Coronary artery (tissue), 2 donors: ENCODE results near the gene KCNQ1.

Experiments
- DNase-seq: peaks from one replicate; pipeline ENCODE4 v3.0.0-alpha.2; 2017; ENCODE audit warnings: low spot score
- H3K27ac ChIP-seq, 2 donors: fragments of 200-600 bp; sonication (generic); one replicate each; pipeline ENCODE4 v1.5.1; 2016 to 2019
- H3K4me3 ChIP-seq: fragments of 200-600 bp; sonication (generic); 2 replicates; pipeline ENCODE4 v1.5.1; 2016; ENCODE audit warnings: mild to moderate bottlenecking, moderate library complexity
- CTCF ChIP-seq: fragments of 200-600 bp; sonication (generic); IDR thresholded peaks from one replicate; pipeline ENCODE4 v1.5.1; 2019; ENCODE audit warnings: antibody characterized with exemption

The KCNQ1 gene

DNA sequence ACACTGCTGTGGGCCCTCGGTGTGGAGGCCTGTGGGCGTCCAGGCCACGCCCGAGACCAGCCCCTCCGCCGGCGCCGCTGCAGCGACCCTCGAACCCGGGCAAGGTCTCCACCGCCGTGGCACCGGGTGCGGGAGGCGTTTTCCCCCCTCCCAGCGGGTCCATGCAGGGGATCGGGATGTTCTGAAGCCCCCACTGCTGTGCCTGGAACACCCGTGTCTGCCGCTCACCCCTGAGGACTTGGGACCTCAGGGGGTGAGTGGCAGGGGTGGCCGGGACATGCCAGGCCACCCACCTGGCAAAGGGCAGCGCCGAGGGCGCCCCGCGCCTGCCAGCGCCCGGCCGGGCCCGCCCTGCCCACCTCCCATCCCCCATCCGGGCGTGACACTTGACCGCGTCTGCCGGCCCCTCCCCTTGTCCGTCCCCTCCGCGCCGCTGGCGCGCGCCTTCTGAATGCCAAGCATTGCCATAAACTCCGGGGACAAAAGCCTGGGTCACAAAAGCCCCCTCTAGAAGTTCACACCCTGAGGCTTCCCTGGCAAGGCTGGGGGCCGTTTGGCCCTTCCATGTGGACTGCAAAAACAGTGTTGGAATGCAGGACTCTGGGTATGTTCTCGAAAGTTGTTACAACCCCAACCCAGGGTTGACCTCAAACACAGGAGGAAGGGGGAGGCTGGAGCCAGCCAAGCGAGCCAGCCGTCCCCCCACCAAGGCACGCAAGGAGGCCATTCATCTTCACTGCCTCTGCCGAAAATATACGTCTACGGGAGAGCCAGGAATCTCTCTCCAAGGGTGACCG lies 255.8 kb downstream of the KCNQ1 start:
- H3K27ac ChIP-seq = peak overlapping the region; percentile 76 to 98
- peak overlapping the region; percentile 84 for H3K4me3 ChIP-seq
- DNase-seq = peak; percentile 75
- TF ChIP-seq CTCF = no peak

DNA sequence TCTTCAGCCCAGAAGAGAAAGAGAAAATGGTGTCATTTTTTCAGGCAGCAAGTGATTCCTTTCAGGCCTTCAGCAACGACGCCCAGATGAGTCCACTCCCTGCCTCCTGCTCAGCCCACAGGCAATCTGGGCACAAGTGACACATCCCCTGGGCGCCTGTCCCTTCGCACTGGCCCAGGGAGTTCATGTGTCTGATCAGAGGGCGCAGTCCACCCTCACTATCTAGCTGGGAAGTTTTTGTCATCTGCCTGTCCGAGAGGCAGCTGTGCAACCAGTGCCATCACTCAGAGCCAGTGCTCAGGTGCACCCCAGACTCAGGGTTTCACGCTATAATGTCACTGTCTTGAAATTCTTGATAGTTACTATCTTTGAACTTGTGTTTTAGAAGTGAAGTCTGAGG lies 256.4 kb downstream of the KCNQ1 start:
- no peak for TF ChIP-seq CTCF
- peak; percentile 66 for DNase-seq
- Histone ChIP-seq H3K27ac (peak overlapping the region; percentile 76 to 98), H3K4me3 (peak overlapping the region; percentile 84)

DNA sequence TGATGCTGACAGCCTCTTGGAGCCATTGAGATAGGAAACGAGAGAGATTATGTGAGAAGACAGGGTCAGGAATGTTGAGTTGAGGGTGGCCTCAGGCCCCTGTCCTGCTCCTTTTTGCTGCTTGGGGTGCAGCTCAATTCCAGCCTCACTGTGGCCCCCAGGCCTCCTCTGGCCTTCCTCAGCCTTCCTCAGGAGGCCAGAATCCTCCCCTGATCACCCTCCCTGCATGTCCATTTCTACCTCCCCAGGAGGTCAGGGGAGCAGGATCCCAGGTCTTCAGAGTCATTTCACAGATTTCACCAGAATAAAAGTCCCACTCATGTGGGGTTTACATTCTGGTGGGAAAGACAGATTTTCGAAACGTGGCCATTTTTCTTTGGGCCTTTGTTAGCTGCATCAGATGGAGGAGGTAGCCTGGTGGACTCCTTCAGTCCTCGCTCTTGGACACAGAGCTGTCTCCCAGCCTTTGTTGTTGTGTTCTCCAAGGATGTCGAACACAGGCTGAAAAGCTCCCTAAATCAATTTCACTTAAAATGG lies 257.2 kb downstream of the KCNQ1 start:
- TF ChIP-seq CTCF = no peak
- H3K4me3 ChIP-seq = no peak overlapping the region
- no peak for DNase-seq
- H3K27ac ChIP-seq = no peak overlapping the region

DNA sequence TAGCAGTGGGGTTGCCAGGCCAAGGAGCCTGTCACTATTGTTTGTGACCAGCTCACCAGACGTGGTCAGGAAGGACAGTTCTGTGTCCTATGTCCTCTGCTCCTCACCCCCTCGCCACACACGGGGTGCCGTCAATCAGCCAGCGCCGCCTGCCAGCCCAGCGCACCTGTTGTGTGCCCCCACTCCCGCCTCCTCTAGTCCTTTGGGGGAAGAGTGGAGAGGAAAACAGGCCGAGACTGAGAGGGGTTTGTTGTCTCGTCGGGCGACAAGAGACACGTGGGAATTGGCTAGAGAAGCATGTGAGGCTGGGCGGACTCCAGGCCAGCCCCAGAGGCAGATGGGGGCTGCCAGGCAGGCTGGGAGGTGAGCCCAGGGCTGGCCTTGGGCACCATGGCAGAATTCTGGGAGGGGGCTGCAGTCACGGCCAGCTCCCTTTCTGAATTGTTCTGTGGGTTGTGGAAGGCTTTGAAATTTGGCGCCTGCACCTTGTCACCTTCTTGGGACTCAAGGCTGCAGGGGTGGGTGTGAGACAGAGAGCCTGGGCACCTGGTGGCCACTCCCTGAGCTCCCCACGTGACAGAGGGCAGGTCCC lies 258.1 kb downstream of the KCNQ1 start:
- H3K4me3 ChIP-seq = no peak overlapping the region
- H3K27ac ChIP-seq = no peak overlapping the region
- no peak for DNase-seq
- TF ChIP-seq CTCF = no peak

- no peak for DNase-seq
These were observed 258.7 kb downstream of the KCNQ1 start for GRCh38 chr11:2703363-2704141.

GRCh38 chr11:2704356-2704755 lies 259.5 kb downstream of the KCNQ1 start:
- no peak for DNase-seq
- TF ChIP-seq CTCF = no peak
- Histone ChIP-seq H3K27ac (no peak overlapping the region), H3K4me3 (no peak overlapping the region)

More at GRCh38 chr11:2703363-2704141, 258.7 kb downstream of the KCNQ1 start:
- Histone ChIP-seq H3K4me3 (no peak overlapping the region), H3K27ac (no peak overlapping the region)
- no peak for TF ChIP-seq CTCF
